HG02981 (cell line): Measurements from ENCODE around the gene ITGA8.
"Not testable (repeated sequence)": the region's sequence is repeated elsewhere in the genome, so short reads cannot be mapped to it uniquely, and the experiment has no call there.

Experiments
- ATAC-seq: cut with Tn5 transposase; IDR thresholded peaks from one replicate; pipeline ENCODE4 v1.9.1; 2021; ENCODE audit warnings: mild to moderate bottlenecking, moderate library complexity; ENCODE audit not compliant: unreplicated experiment

Gene ITGA8

DNA sequence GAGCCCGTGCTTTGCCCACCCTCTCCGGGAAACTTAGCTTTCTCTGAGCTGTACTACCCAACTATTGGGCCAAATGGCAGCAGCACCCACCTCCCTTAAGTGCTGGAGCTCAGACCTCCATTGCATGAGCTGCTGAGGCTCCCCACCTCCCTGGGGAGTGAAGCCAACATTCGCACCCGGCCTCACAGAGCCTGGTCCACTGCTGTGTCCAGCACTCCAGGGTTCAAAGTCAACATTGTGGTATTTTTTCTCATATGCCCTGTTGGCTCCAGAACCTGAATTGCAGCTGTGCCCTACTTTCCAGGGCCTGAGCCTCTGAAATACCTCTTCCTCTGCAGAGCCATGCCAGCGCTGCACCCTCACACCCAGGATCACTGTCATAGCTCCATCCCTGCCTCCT, 29.7 kb downstream of the ITGA8 start:
- no peak for ATAC-seq

DNA sequence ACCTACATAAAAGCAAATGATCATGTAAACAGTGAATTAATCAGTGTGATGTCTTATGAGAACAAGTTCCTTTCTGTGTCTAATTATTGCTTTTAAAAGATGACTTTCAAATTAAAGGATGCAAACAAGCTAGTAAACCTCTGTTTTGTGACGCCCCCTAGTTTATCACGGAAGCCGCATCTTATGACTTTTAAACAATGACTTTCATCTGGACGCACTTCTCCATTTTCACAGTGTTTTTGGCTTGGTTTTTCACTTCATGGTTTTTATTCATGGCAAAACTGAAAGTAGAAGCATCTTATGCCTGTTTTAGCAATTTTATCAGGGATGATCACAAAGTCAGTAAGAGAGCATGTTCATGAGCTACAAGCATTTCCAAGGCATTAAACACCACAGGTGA, 35.0 kb downstream of the ITGA8 start:
- ATAC-seq = no peak

DNA sequence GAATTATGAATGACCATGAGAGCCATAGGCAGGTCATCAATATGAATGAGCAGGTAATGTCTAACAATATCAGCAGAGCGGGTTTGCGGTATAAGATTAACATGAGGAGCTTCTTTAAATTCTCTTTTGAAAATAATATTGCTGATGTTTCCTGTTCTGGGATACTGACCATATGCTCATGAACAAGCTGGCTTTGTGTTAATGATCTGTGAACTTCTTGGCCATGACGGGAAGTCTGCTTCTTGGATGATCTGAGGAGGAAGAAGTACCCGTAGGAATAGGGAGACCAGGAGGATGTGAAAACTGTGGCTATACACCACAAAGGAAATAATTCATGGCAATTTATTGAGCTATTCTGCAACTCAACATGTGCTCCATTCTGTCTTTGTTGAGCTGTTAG, 38.6 kb downstream of the ITGA8 start:
- ATAC-seq = no peak

DNA sequence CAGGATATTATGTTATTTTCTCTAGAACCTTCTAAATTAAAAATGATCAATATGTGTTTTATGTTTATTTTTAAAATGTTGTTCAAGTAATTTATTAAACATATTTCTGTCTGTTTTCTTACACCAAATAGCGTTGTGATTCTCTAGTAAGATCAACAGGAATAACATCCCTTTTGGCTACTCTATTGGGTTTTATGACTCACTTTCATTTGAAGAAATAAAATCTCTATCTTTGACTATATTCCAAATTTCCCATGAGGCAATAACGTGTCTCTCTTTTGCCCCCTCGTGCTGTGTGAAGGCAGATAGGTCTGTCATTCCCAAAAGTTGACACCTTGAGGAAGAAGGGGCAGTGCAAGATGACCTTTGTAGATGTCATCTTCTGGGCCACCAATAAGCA, 40.9 kb downstream of the ITGA8 start:
- no peak for ATAC-seq

DNA sequence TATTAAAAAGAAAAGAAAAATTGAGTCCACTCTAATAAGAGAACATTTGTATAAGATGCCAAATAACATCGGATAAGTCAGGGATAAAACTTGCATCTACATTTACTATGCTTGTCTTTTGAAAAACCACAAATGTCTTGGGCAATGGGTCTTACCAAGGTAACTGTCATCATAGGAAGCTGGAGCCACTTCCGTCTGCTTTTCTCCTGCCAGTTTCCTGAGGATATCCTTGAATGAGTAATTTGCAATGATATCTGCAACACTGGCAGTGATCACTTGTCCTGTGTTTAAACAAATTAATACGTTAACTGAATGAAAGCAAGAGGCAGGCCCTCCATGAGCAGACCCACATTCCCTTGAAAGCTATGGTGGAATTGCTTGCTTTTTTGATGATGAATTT, 47.3 kb downstream of the ITGA8 start:
- ATAC-seq = no peak

DNA sequence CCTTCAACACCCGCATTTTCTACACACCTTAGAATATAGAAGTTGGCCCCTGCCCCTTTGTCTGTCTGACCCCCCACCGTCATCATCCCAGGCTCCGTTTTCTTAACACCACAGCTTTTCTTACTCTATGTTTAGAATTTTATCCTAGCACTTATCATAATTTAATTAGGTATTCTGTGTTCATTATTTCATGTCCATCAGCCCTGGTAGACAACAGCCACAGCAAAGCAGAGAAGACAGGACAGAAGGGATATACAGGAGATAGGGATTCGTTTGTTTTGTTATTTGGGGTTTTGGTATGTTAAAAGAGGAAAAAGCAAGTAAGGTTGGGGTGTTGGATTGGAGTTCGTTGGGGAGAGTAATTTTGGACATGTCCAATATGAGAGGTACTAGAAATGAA, 48.8 kb downstream of the ITGA8 start:
- no peak for ATAC-seq

DNA sequence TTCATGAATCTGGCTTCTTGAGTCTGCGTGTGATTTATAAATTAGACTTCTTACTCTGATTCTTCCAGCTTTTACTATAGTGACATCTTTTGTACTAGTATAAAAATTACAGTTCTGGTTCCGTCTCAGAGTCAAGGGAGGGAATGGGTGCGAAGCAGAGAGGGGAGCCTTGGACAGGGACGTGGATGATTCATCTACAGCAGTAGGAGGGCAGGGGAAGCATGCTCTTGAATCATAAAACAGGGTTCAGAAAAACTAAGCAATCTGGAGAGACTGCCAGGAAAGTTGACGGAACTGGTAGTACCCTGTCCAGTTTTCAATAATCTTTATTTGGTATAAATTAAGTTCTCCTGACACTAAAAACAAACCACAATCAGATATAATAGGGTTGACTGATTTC, 58.1 kb downstream of the ITGA8 start:
- no peak for ATAC-seq

DNA sequence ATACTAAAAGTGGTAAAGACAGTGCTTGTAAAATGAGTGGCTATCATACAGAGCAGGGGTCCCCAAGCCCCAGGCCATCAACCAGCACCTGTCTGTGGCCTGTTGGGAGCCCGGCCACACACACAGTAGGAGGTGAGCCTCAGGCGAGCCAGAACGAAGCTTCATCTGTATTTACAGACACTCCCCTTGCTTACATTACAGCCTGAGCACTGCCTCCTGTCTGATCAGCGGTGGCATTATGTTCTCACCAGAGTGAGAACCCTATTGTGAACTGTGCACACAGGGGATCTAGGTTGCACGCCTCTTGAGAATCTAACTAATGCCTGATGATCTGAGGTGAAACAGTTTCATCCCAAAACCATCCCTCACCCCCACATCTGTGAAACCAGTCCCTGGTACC, 58.7 kb downstream of the ITGA8 start:
- ATAC-seq = no peak

DNA sequence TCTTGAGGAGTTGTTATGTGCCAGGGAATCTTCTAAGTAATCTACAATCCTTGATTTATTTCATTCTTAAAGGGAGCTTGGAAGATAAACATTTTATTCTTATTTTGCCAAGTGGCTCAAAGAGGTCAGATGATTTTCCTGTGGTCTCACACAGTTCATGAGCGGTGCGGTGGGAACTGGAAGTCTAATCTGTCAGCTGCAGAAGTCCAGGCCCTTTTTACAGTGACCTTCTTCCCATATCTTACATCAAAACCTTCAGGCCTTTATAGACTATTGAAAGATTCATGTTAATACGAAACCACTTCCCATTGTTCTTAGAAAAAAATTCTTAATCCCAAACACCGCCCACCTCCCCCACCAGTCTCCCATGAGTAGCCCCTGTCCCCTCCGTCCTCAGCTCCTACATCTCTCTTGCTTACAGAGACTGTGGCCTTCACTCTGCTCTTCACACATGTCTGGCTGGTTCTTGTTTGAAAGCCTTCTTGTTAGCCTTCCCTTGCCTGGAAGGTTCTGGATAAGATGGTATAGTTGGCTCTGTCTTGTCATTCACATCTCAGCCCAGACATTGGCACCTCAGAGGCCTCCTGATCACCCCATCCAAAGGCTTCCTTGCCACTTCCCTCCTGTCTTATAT, 61.5 kb downstream of the ITGA8 start:
- no peak for ATAC-seq

DNA sequence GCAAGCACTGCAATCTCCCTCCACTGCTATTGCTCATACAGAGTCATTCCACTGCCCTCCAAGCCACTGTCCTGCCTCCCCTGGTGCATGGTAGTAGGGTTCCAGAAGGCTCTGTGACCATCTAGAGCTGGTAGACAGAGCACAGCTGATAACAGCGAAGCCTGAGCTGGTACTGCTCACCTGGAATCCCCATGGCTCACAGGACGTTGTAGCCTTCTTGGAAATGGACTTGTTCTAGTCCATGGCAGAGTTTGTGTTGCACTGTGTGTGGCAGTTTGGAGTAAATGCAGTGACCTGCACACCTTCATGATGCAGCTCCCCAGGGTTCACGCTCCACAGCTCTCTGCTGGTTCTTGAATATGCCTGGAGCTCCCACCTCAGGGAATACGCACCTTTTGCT, 67.0 kb downstream of the ITGA8 start:
- ATAC-seq = no peak

DNA sequence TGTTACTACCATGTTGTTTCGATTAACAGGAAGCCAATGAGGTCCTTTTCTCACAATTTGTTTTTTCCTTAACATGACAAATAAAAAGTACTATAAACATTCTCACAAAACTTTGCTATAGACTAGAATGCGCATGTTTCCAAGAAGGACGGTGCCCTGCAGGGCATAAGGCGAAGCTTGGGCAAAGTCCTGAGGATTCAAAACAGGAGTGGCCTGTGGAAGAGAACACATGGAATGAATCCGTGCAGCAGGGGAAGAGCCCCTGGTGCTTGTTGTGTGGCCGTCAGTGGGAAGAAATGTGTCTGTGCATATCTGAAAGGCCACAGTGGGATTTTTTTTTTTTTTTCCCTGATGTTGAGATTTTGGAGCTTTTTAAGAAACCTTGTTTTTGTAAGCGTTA, 67.6 kb downstream of the ITGA8 start:
- ATAC-seq = no peak

DNA sequence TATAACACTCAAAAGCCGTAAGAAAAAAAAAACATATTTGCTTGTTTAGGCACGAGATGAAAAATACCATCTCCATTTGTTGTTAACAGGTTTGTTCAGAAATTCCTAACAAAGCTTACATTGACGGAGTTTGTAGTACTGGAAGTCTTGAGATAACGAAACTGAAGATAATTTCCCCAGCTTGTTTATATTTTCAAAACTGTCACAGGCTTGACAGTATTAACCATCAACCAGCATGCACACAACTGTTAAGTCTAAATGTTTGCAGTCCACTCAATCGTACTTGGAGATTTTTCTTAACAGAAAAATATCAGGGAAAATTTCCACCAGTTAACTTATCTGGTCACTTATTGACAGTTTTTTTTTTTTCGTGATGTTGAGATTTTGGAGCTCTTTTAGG, 68.5 kb downstream of the ITGA8 start:
- no peak for ATAC-seq

DNA sequence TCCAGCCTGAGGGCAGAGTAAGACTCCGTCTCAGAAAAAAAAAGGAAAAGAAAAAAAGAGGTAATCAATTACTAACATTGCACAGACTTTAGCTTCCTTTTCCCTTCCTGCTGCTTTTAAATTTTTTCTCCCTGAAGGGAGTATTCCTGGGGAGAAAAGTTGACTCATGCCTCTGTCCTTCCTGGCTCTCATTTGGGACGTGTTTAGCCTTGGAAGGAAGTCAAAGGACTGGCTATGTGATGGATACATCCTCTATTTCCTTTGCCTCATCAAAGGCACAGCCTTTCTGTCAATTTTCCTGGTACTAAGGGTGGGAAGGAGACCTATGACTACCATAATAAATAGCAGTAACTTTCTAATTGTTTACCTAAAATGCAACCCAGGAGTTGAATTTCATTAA, 77.6 kb downstream of the ITGA8 start:
- ATAC-seq = no peak

DNA sequence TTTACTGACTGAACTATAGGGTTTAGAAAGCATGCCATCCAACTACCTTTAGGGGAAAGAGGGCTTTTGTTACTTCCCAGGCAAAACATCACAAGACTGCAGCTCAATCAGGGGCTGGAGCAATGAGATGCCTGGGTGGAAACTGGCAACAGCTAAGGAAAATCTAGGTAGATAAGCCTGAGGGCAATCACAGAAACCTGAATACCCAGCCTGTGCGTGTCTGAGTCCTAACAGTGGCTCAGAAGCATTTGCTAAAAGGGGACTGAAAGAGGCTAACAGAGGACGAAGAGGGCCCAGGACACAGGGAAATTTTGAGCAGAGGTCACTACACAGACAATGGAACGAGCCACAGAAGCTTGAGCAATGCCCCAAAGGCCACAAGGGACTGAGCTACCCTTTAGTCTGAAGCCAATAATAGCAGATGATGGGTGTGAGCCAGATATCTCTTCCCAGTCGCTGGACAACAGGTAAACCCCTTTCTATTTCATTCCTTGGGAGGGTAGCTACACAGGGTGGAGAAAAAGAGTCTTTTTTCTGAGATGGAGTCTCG, 79.1 kb downstream of the ITGA8 start:
- ATAC-seq = no peak

DNA sequence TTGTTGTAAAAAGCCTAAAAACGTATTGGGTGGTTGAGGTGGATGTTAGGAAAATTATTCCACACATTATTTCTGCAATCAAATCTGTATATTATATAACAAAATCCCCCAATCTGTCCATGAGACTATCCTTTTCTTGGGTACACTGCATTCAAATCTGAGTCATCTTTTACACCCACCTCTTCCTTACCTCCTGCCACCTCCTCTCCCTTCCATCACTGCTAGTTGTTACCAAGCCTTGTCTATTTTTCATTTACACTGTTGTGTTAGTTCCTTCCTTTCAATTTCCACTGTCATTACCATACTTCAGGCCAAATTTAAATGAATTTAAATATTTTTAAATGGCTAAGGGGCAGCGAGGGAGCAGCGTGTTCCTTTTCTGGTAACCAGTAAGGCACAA, 83.3 kb downstream of the ITGA8 start:
- no peak for ATAC-seq

DNA sequence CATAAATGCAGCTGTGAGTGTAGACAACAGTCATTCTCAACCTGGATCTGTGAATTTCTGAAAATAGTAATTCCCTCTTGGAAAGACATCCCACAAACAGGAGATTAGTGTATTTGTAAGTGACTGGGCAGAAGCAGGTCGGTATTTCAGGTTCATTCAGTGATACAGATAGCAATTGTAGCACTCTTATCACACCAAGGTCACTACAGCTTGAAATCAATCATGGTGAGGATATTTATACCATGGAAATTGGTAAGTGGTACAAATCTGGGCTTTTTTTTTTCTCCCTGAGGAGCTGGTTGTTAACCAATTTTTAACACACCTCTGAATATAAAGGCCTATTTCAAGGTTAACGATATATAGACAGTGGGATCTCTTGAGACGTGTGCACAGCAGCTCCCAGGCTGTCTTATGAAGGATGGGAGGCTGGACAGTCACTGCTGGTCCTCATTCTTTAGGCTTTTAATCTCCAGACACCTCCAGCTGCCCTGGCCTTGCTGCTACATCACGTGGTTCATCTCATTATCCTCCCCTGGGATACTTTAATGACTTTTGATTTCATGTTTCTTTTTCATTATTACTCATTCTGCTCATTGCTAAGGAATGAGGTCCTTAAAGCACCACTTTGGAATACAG, 87.1 kb downstream of the ITGA8 start:
- no peak for ATAC-seq

DNA sequence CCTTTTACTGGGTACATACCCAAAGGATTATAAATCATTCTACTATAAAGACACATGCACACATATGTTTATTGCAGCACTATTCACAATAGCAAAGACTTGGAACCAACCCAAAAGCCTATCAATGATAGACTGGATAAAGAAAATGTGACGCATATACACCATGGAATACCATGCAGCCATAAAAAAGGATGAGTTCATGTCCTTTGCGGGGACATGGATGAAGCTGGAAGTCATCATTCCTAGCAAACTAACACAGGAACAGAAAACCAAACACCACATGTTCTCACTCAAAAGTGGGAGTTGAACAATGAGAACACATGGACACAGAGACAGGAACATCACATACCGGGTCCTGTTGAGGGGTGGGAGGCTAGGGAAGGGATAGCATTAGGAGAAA, 88.5 kb downstream of the ITGA8 start:
- not testable (repeated sequence) for ATAC-seq

DNA sequence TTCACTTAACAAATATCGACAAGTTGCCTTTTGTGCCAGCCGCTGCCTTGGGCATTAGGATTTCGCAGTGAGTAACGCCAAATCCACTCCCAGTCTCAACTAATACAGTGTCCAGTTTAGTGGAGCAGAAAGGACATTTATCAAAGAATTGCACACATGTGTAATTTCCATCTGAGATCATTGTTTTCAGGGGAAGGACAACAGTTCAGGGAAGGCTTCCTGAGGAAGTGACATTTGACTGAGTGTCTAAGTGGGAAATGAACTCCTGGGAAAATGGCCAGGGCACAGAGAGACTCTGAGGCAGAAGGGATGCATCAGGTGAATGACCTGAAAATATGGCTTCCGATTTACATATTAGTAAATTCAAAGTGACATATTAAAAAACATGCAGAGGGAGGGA, 89.4 kb downstream of the ITGA8 start:
- ATAC-seq = no peak

DNA sequence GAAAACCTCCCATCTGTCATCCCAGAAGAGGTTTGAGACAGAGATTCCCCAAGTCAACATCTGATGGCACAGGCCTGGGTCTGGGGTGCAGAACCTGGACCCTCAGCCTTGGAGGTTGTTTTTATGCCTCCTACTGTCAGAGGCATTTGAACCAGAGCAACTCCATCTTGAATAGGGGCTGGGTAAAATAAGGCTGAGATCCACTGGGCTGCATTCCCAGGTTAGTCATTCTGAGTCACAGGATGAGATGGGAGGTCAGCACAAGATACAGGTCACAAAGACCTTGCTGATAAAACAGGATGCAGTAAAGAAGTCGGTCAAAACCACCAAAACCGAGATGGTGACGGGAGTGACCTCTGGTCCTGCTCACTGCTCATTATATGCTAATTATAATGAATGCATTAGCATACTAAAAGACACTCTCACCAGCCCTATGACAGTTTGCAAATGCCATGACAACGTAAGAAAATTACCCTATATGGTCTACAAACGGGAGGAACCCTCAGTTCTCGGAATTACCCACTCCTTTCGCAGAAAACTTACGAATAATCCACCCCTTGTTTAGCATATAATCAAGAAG, 92.0 kb downstream of the ITGA8 start:
- ATAC-seq = no peak

DNA sequence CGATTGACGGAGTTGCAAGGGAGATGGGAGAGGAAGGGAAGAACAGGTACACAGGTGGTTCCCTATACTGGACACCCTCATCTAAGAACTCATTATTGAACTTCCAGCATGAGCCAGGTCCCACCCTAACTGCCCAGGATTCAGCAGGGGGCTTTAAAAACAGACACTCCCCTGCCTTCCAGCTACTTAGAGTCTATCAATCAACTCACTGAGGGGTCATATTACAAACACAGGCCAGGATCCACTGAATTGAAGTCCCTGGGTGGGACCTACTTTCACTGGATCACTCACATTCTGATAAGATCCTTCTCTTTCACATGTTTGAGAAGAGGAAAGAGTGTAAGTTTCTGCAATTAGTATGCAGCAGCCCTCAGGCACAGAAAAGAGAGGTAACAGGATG, 92.8 kb downstream of the ITGA8 start:
- ATAC-seq = no peak

DNA sequence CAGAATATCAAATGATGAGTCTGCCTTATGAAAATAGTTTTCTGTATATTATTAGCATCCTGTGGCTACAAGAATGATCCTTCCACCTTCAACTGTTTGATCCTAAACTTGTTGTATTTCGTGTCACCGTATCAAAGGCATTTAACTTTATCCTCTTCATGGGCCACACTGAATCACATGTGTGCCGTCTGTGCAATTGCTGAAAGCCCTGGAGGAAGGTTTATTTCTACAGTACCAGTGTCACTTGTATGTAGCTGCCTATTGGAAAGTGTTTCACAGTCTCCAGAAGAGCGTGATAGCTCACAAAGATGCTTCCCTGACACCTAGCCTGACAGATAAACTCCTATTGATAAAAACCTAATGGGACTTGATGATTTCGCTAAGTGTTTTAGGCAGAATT, 94.5 kb downstream of the ITGA8 start:
- ATAC-seq = no peak

DNA sequence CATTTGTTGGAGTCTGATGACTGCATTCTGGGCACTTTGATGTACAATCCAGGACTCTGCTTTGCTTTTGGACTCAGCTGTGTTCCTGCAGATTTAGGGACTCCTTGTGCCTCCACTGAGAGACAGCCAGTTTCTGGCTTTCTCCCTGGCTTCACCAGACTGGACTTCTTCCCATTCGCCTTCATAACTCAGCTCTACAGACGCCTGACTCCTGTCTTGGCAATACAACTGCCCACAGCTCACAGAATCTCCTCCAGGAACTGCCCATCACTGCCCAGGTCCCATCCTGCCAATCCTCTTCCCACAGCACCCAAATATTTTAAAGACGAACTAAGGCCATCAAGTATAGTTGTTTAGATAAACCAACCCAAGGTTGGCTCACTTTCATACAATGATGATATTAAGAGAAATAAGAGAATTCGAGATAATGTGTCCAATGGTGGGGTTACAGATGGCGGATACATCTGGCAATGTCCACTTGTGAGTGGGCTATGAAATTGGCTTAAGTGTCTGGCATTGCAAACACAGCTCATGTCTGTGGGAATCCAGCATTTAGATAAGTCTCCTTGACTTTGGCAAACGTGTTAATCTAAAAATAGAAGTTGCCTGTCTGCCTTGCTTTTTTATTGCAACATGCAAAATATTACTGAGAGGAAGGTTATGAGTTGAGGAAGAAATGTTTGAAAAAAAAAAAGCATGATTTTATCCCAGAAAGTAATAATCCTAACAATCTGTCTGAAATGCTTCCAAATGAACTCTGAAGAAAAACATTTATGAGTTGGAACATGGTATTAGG, 95.1 kb downstream of the ITGA8 start:
- no peak for ATAC-seq
